NCI-H446 treated with DMSO at 0.1 percent for 48 hours (cell line): ENCODE results near the gene MEG3.

Experiments
- DNase-seq: peaks from one replicate; lab custom pipeline; 2025; lab: John Stamatoyannopoulos, UW

Gene MEG3

GRCh38 chr14:100834082-100834793, 8.3 kb downstream of the MEG3 start:
- DNase-seq: no peak

GRCh38 chr14:100834794-100835547, 9.1 kb downstream of the MEG3 start:
- no peak for DNase-seq

GRCh38 chr14:100835548-100836310, 9.8 kb downstream of the MEG3 start:
- no peak for DNase-seq

GRCh38 chr14:100836311-100836805, 10.4 kb downstream of the MEG3 start:
- DNase-seq: no peak

- no peak for DNase-seq
Measured at GRCh38 chr14:100836941-100837804, 11.3 kb downstream of the MEG3 start.

GRCh38 chr14:100837805-100838350, 12.0 kb downstream of the MEG3 start:
- DNase-seq: no peak

GRCh38 chr14:100838493-100839314, 12.8 kb downstream of the MEG3 start:
- no peak for DNase-seq

- DNase-seq: no peak
Measured at GRCh38 chr14:100839315-100839585, 13.3 kb downstream of the MEG3 start.

- no peak for DNase-seq
Measured at GRCh38 chr14:100839681-100840111, 13.8 kb downstream of the MEG3 start.

- DNase-seq: no peak
Measured at GRCh38 chr14:100840286-100841065, 14.6 kb downstream of the MEG3 start.

GRCh38 chr14:100841066-100841760, 15.3 kb downstream of the MEG3 start:
- DNase-seq: no peak

- DNase-seq: no peak
Measured at GRCh38 chr14:100841761-100842403, 16.0 kb downstream of the MEG3 start.

GRCh38 chr14:100842799-100843198, 16.9 kb downstream of the MEG3 start:
- no peak for DNase-seq

- no peak for DNase-seq
Measured at GRCh38 chr14:100844082-100844408, 18.1 kb downstream of the MEG3 start.

- DNase-seq: no peak
Measured at GRCh38 chr14:100844421-100844820, 18.5 kb downstream of the MEG3 start.

- DNase-seq: no peak
Measured at GRCh38 chr14:100844846-100845245, 18.9 kb downstream of the MEG3 start.

GRCh38 chr14:100845341-100845740, 19.4 kb downstream of the MEG3 start:
- no peak for DNase-seq

GRCh38 chr14:100846309-100846859, 20.5 kb downstream of the MEG3 start:
- no peak for DNase-seq
